Stimulated activated CD4-positive, alpha-beta T cell treated with anti-CD3 and anti-CD28 coated beads, Interleukin-4, amount 100 ng/mL, for 24 hours (primary cell): ENCODE results near the gene FZD4.
"Not testable (repeated sequence)": the region's sequence is repeated elsewhere in the genome, so short reads cannot be mapped to it uniquely, and the experiment has no call there.

Experiments used
- DNase-seq: peaks from one replicate; pipeline ENCODE4 v3.0.0-alpha.2; 2020

FZD4 gene

DNA sequence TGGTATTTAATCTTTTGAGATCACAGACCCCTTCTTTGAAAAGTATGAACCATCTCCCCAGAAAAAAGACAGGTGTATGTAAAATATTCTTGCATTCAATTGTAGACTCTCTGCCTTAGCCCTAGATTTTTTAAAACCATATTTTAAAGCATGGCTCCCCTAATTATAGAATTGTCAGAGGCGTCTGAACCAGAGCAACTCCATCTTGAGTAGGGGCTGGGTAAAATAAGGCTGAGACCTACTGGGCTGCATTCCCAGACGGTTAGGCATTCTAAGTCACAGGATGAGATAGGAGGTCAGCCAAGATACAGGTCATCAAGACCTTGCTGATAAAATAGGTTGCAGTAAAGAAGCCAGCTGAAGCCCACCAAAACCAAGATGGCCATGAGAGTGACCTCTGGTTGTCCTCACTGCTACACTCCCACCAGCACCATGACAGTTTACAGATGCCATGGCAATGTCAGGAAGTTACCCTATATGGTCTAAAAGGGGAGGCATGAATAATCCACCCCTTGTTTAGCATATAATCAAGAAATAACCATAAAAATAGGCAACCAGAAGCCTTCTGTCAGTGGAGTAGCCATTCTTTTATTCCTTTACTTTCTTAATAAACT is 17.9 kb downstream of the FZD4 start:
- not testable (repeated sequence) for DNase-seq

DNA sequence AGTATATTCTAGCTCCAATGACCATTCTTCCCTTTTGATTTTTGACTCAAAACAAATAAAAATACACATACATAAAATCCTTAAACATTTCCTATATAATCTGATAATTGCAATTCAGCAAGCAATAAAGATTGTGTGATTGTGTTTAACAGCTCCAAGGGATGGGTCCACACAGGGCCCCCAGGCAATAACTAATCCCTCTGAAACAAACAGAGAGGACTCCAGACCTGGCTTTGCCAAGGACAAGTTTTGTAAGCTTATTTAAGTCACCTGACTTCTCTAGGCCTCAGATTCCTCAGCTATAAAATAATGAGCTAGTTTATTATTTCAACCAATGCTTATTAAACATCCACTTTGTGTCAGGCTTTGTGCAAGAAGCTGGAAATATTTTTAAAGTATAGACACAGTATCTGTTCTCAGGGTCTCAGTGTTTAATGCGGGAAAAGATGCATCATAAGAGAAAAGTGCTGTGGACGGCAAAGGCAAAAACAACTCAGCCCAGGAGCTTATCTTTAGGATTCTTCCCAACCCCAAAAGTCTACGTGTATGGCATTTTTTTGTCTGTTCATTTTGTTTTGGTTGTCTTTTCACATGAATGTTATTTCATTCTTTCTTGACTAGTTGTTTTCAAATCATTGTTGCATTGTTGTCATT is 20.1 kb downstream of the FZD4 start:
- no peak for DNase-seq

DNA sequence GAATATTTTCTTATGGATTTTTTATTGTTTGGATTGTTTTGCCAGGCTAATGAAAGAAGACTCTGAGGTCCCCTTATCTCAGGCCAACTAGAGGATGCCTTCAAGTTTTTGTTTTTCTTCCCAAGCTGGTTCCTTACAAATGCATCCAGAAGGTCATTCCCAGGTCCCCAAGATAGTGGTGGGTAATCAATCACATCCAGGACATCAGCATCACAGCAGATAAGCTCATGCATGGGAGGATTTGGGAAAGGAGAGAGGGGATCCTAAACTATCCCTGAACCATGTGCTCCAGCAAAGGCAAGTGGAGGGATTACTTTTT is 20.7 kb downstream of the FZD4 start:
- DNase-seq, result no peak

DNA sequence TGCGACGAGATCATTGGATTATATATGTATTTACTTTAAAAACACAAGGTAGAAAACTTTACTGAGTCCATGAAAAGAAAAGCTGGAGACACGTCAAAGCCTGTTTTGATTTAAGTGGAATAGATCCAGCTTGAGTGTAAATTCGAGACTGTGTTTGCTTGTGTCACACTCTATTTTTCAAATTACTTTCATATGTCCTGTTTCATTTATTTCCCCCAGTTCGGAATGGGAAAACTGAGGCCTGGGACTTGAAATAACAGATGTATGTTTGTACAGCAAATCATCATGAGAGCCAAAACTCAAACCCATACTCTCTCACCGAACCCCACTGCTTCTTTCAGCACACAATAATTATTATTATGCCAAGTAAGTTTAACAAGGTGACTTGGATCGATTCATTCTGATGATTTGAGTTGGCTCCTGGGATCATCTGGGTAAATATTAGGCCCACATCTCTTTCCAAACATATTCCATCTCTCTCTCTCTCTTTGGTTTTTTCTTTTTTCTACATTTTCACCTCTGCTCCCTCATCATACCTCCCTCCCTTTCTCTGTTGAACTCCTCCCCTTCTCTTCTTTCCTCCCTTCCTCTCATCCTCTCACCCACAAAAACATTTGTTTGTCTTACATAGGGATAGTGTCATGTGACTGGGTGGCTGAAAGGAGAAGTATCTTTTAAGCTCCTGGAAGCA is 21.2 kb downstream of the FZD4 start:
- no peak for DNase-seq

DNA sequence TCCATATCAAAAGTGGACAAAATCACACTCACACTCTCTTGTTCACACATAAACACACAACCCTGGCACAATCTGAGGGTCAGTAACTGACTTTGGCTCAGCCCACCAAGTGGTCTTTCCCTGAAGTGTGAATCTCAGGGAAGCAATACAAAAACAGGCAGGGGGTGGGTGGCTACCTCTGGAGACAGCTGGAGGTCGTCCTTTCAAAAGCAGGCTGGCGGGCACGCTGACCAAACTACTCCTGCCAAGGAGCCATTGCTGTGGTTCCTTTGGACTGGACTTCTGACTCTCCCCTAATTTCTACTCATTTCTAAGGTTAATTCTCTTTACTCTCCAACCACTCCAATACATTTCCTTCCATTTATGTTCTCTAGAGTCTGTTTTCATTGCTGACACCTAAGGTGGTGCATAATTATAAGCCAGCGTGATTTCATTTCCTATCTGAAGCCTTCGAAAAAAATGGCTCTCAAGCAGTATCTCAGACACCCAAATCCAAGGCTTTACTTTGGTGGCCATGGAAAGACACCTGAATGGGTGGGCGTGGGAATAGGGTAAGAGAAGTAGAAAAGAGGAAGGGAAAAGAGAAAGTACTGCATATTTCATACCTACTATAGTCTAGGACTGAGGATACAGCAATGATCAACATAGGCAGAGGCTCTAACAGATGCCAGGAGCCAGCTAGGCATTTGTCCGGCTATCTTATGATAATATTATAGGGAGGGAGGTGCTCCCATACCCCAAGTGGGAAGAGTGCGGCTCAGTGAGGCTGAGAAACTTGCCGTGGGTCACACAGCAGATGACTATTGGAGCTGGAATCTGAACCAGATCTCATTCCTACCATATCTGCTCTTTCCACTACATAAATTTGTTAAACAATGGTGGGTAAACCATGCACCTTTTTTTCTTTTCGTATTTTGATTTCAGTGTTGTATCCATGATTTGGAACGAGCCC is 22.0 kb downstream of the FZD4 start:
- no peak for DNase-seq

DNA sequence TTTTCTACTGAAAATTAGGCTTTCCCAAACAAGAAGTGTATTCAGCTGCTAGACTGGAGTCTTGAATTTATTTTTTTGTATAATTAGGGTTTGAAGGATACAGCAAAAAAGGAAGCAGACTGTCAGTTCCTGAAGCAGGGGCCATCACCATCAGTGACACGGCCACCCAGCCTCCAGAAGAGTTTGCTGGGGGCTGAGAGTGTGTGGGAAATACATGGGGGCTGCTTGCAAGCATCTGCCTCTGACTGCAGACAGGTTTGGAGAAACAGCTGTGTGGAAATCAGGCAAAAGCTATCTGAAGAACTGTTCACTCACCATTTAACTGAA is 23.0 kb downstream of the FZD4 start:
- DNase-seq, result no peak

DNA sequence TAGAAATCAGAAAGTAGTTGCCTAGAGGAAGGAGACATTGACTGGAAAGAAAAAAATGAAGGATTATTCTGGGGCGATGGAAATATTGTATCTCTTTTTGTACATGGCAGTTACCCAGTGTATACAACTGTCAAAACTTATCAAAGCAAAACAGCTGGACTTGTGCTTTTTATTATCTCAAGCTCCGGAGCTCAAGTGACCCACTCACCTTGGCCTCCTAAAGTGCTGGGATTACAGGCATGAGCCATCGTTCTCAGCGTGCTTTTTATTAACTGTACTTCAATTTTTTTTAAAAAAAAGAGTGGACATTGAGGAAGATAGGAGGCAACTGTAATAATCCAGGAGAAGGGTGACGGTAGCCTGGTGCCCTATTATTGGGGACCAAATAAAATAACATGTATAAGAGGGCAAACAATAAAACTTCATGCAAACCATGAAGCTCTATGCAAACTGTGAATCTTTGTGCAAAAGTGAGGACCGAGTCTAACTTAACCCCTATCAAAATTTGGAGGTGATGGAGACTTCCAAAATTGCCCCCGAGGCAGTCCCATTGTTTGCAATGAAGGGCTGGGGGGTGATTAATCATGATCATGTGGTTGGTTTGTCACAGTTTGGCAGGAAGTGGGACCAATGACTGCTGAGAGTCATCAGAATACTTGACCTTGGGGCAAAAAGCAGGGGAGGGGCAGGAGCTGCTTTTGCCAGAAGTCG is 23.5 kb downstream of the FZD4 start:
- no peak for DNase-seq

DNA sequence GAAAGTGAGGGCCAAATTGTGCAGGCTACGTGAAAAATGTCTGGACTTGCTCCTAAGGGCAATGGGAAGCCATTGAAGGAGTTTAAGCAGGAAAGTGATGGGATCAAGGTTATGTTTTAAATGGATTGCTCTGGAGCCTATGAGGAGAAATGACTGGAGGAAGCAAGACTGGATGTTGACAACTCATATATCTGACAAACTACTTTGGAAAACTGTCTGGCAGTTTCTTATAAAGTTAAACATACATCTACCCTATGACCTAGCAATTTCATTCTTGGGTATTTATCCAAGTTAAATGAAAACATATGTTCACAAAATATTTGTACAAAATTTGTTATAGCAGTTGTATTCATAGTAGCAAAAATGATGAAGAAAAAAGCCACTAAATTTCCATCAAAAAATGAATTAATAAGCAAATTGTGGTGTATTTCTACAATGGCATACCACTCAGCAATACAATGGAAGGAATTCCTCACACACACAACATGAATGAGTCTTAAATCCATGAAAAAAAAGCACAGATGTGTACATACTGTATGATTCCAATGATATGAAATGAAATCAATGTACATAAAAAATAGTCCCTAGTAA is 24.1 kb downstream of the FZD4 start:
- DNase-seq, result no peak

DNA sequence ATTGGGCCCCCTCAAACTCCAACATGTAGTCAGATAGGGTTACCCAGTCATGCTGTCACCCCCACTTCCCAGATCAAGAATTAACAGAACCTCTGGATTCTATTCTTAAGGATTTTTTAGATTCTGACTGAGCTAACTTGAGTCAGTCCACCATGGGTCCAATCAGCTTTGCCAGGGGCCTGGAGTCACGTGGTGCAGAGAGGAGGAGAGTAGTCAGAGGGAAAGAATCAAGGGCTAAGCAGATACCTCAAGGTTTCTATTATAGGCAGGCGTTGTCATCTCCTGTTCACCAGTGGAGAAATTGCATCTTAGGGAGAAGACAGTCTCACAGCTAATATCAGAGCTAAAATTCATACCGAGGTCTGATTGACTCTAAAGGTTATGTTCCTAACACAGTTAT is 28.2 kb downstream of the FZD4 start:
- DNase-seq, result no peak

DNA sequence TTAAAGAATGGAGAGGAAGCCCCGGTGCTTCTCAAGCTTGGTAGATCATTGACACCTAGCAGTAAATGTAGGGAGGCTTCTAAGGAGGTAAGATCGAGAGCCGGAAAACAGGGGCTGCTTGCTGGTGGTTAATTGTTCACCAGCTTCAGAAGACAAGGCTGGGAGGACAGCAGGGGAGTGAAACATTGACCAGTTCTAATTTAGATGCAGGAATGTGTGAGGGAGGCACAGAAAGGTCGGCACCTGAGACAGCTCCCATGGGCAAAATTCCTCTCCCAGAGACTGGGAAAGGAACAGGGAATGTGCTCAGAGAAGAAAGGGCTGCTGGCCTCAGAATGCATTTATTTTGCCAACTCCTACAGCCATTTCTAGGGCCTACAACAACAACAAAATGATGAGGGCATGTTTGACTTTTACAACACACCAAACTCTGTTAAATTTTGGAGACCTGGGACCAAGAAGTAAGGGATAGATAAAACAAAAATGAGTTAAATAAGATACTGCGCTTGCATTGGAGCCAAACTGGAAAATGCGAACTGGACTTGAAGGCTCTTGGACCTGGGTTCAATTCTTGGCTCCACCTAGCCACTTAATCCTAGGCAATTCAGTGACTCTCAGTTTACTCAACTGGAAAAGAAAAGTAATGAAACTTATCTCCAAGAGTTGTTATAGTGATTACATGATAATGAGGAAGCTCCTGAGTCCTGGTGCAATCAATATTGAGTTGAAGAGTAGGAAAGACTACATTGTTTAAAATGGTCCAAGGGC is 31.0 kb downstream of the FZD4 start:
- DNase-seq, result no peak

DNA sequence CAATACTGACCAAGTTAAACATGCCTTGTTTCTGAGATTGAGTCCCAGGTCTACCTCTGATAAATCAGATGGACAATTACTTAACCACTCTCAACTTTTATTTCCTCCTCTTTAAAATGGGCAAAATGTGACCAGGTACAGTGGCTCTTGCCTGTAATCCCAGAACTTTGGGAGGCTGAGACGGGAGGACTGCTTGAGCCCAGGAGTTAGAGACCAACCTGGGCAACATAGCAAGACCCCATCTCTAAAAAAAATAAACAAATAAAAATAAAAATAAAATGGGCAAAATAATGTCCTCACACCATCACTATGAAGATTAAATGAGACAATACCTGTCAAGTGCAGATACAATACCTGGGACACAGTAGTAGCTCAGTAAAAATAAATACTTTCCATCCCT is 33.0 kb downstream of the FZD4 start:
- no peak for DNase-seq

DNA sequence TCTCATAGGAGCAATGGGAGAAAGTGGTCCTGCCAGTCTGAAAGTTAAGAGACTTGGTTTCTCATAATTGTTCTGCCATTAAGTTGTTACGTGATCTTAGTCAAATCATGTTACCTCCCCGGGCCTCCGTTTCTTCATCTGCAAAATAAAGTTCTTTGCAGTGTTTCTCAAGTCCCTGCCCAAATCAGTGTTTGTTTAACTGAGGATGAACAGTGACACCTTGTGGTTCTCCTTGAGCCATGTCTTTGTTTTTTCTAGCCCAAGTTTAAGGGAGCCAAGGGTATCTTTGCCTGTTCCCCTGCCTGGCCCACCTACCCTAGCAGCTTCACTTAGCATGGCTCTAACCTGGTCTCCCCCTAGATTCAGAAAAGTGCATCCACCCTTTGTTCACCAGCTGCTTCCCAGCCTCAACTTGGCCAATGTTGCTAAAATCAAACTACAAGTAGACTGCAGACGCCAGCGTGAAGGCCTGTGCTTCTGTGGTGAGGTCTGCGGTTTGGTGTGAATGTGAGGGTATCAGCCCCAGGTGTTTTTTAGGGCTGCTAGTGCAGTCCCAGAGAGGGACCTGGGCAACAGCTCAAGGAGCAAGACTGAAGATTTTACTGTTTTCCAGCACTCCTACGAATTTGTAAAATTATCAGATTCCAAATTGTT is 35.5 kb downstream of the FZD4 start:
- no peak for DNase-seq

DNA sequence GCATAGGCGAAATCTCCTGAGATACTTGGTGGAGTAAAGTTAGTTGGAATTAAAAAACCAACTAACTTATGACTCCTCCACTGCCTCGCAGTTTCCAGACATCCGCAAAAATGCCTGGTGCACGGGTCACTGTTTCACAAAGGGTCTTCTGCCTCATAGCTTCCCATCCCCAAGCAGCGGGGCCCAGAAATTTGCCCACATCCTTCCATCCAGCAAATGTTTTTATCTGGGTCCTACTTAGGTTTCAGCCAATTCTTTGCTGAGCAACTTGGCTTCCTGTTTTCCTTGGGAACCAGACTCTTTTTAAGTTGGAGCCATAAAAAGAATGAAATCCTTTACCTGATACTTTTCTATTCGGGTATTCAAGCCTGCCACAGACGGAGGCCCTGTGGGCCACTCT is 36.2 kb downstream of the FZD4 start:
- no peak for DNase-seq

DNA sequence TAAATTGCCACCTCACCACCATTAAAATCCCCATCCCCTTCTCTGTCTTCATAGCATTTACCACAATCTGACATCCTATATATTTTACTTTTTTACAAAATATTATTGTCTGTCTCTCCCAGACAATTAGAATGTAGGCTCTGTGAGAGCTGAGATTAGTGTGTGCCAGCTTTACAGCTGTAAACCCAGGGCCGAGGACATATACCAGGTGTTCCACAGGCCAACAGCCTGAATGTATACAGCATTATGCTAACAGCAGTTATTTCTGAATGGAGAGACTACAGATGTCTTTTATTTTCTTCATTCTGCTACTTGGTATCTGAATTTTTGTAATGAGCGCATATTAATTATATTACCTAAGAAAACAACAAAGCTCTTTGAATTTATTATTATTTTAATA is 36.7 kb downstream of the FZD4 start:
- DNase-seq, result no peak

DNA sequence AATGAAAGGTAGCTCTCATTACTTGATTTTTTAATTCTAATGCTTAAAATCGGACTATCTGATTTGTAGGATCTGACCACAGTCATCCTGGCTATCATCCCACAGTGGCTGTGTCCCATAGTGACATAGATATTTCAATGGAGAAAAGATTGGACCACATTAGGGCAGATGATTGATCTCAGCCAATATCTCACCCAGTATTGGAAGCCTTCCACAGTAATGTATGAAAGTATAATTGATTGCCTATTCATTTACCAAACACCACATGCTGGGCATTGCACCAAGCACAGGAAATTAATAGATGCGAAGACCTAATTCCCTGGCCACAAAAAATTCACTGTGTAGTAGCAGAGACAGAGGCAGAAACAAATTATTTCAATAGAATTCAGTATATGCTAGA is 37.6 kb downstream of the FZD4 start:
- DNase-seq, result no peak

DNA sequence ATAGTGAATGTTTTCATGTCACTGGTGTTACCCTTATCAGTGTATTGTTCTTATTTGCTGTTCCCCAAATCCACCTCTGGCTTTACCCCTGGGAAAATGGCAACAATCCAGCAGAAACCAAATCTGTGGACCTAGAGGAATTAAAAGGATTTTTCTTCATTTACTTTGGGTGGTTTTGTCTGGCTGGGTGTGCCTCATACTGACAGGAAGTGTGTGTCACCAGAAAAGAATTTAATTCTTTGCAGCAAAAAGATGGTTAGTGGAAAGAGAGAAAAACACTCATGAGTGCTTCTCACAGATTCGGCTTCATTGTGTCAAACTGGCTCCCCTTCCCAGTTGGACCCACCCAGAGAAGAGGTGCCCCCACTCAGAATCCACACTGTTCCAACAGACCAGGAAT is 38.9 kb downstream of the FZD4 start:
- DNase-seq, result no peak

DNA sequence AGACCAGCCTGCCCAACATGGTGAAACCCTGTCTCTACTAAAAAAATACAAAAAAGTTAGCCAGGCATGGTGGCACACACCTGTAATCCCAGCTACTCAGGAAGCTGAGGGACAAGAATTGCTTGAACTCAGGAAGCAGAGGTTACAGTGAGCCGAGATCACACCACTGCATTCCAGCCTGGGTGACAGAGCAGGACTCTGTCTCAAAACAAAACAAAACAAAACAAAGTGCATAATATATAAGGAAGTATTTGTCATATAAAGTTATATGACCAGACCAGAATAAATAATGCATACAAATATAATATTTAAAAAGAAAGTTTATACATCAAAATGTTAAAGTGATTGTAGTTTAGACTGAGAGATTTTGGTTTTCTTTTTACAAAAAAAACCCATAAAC is 39.3 kb downstream of the FZD4 start:
- DNase-seq, result not testable (repeated sequence)

DNA sequence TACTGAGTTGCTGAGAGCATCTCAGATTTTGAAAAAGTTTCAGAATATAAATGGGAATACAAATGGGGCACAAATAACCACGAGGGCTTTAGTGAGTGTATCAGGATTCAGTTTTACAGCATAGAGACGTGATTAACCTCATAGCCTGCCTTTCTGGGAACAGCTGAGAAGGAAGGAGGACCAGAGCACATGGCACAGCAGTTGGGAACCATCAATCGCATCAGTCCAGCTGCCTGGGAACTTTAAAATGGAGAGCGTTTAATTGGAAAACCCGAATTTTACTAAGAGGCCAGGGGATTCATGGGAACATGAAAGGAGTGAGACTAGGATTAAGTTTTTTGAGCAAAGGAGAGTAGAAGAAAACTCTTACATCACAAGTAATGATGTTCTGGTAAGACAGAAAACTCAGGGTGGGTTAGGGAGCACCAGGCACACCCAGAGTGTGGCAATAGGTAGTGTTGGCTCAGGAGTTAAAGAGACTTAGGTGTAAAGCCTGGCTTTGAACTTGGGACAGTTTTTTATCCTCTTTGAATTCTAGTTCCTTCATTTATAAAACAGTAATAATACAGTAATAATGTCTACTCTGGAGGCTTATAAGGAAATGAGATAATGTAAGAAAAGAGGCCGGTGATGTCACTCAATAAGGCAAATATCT is 40.2 kb downstream of the FZD4 start:
- no peak for DNase-seq

DNA sequence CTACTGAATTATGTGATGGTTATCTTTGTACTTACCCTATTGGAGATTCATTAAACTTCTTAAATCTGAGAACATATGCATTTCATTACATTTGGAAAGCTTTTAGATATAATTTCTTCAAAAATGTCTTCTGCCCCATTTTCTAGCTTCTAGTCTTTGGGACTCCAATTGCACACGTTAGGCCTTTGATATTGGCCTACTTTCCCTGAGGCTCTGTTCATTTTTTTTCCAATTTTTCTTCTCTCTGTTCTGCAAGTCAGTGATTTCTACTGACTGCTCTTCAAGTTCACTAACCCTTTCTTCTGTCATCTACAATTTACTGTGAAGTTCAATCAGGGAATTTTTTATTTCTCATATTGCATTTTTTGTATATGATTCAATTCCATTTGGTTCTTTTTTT is 43.0 kb downstream of the FZD4 start:
- no peak for DNase-seq

DNA sequence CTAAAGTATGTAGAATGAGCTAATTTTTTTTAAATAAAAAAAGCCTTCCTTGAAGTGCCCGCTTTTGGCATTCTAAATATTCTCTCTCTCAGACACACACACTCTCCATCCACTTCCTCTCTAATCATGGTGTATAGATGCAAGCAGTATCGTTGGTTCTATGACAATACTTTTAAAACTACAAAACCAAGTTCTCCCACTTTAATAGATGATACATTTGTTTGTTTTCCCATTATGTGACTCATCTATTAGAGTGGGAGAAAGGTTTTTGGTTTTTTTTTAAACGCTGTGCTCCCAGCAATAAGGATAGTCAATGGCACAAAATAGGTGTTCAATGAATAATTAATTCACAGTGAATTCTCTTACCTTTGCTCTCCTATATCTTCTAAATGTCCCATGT is 44.6 kb downstream of the FZD4 start:
- no peak for DNase-seq

DNA sequence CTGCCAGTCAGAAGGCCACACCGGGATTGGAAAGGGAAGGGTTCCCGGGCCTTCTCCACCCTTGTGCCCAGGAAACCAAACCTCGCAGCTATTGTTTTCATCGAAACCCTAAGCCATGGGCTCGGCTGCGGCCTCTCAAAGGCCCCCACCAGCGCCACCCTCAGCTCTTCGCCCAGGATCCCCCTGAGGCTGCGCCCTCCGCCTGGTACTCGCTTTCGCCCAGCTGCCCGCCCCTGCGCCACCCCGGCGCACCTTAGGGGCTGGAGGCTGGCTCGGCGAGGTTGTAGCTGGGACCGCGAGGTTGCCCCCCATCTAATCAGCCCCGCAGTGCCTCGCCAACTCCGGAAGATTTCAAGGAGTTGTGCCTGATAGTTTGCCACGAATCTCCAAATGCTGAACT is 49.0 kb downstream of the FZD4 start:
- DNase-seq, result no peak
